Superior temporal gyrus (tissue), 1 donor: ENCODE data around the gene WNT5A.

ENCODE experiments used
- DNase-seq: peaks from one replicate; pipeline ENCODE4 v3.0.0-alpha.2; 2016; ENCODE audit errors: extremely low spot score

Gene WNT5A

DNA sequence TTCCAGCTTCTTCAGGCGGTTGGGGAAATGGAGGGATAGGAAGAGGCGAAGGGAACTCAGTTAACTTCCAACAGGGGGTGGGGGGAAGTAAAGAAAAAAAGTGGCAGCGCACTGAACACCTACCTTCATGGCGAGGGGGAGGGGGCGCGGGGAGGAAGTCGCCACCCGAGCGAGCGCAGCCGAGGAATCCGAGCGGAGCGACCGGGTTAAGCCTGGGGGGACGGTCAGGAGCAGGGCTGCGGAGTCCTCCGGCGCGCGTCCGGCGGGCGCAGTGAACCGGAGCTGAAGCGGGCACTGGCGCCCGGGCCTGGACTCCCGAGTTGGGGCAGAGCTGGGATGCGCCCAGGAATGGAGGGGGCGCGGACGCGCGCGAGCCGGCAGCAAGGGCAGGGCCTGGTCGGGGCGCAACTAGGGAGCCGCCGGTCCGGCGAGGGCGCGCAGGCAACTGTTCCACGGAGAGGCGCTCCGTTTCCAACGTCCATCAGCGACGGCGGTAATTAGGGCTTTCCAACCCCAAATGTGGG, at the start of gene WNT5A:
Gene WNT5A (minus strand): TSS at position 450 of the 524 bp plus-strand sequence. CDS start 321 bp downstream, at position 129.
- no peak for DNase-seq

DNA sequence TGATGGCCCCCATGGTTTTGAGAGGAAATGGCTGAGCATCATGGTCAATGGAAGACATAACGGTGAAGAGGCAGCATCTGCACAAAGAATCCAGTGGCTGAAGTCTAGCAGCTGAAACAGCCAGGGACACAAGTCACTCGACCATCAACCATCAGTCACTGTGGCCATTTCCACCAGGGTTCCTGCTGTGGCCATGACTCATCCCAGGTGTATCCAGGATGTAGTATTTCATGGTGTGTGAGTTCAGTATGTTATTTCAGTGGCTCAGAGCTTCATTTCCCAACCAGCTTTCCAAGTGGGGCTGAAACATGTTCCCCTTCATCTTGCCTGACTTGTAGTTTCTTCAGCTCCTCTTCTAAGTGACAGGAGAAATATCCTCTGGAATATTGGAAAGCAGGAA, 47.8 kb upstream of the WNT5A start:
- DNase-seq, result no peak

DNA sequence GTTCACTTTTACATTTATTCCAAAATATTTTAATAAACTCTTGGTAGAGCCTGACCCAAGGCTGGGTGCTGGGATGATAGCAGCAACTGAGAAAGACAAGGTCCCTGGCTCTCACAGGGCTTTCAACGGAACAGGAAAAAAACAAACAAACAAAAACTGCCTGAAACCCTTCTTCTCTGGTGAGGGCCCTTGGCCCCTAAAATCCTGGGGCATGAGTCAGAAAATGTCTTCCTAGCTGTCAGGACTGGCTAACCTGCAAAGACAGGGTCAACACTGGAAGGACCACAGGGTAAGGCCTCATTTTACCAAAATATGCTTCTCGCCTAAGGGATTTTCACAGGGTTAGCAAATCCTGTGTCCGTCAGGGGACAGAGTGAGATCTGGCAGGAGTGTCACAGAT, 45.7 kb upstream of the WNT5A start:
- no peak for DNase-seq

DNA sequence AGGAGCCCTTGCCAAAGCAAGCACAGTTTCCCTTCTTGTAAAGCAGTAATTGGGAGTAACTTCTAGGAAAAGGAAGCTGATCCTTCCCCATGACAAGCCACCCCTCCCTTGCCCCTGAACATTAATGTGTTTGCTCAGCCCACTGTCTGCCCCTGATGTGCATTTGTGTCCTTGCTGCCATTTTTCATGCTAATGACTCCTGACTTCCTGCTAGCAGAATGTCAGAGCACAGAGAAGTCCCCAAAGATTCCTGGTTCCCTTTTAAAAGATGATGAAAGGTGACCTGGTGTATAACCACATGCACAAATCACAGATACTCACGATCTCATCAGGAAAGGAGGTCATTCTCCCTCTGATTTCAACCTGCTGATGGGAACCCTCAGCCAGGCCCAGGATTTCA, 44.2 kb upstream of the WNT5A start:
- no peak for DNase-seq

DNA sequence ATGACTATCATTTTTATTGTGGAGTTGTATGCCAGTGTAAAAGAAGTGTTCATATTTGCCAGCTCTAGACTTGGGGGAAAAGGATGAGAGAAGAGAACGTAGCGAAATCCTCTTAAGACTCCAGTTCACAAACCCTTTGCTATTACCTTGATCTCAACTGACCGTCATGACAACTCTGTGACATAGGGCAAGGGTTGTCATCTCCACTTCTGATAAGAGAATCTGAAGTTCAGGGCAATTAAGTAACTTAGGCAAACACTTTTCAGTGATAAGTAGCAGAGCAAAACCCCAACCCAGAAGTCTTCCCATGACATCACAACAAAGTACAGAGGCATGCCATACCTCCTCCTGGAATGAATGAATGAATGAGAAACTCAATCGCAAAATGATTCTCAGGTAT, 40.3 kb upstream of the WNT5A start:
- DNase-seq, result no peak

DNA sequence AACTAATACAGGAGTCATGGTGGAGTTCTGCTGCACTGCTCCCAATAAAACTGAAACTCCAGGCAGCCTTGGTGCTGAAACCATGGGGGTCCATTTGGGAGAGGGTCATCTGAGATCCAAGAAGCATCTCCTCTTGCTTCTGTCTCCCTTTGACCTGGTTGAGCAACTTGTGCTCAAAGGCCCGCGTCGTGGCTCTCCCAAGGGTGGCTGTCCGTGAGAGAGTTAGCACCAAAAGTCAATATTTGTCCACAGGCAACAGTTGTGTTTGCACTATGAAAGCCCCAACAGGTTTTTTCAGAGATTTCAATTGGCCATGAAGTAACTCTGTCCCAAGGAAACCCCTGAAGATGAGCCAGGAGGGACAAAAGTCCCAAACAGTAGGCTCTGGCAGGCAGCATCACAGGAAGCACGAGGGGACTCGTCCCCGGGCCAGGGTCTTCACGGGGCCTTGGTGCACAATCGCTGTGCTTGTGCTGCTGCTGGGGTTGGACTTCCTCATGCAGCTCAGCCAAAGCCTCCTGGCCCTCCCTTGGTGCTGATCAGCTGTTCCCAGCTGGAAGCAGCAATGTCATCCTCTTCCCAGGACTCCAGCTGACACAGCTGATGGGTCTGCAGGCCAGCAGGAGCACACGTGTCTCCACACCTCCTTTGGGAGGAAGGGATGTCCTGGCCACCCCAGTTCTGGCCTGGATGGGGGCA, 39.4 kb upstream of the WNT5A start:
- no peak for DNase-seq

DNA sequence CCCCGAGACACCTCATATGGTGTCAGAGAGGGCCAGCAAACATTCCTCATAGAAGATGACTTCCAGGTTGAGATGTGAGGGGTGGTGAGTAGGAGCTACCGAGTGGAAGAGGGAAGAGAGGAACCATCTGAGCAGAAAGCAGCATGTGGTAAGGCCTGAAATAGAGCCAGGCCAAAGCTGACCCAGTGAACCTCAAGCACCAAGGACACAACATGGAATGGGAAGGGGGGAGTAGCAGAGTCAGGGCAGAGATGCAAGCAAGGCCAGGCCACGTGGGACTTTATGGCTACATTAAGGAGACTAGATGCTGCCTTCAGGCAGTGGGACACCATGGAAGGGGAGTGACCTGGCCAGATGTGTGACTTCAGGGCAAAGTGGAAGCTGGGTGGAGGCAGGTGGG, 38.3 kb upstream of the WNT5A start:
- DNase-seq, result no peak

DNA sequence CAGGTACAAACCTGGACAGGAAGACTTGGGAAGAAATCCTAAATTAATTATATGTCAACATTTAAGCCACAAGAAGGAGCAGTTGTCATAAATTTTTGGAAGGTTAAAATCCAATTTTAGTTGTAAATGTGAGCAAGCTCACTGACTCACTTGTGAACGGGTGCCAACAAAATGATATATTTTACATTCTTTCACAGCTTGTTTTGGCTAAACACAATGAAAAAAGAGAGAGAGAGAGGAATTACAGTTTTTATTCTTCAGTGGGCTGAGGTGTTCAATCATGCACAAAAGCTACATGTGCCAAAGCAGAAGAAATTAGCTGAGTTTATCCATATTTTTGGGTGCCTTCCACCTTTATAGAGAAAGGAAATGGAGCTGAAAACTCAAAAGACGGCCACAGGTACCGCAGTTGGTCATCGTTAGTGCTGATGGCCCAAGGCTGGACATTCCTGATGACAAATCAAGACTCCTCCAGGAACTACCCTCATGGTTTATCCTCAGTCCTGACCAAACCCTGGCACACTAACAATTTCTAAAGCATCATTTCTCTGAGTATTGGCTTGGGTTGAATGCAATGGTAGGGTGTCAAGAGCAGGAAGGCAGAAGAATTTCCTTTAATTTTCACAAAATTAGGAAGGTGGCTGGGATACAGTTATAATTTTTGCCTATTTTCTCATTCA, 37.6 kb upstream of the WNT5A start:
- DNase-seq, result peak; percentile 42

DNA sequence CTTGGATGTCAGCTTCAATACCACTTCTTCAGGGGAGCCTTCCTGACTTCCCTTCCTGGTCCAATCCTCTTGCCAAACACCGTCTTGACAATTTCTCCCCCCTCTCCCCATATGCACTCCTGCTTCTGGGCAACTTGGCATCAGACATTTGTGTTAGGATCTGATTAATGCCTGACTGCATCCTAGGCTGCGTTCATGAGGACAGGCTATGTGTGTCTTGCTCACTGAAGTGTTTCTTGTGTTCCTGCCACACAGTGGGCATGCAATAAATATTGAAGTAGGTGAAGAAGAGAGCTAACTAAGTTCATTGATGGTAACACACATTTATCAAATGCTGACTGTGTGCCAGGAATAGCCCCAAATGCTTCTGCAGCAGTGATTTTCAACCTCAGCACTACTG, 36.4 kb upstream of the WNT5A start:
- no peak for DNase-seq

DNA sequence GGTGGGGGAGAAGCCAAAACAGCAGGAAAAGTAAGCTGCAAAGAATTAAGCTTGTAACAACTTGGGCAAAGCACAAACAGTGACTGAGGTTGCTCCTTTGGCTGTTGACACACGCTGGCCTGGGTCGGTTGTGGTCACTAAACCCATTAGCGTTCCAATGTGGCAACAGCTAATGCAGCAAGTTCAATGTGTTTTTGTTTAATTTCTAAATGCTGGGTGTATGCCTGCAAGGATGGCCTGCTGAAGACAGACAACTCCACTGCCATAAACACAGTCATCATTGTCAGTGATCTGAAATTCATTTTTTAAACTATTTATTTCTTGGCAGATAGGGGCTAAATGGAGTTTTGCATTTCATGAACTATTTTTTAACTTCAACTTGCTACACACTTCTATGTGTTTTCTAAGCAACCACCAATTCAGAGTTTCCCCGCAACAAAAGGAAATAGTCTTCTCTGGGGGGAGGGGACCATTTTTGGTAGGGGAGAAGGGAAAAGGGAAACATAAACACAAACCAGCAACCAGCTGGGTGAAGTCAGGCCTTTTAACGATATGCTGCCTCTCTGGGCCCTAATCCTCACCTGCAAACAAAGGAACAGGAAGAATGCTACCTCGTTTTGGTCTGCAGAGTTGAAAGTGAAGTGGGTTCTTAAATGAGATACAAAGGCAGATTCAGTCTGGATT, 34.8 kb upstream of the WNT5A start:
- DNase-seq, result no peak

DNA sequence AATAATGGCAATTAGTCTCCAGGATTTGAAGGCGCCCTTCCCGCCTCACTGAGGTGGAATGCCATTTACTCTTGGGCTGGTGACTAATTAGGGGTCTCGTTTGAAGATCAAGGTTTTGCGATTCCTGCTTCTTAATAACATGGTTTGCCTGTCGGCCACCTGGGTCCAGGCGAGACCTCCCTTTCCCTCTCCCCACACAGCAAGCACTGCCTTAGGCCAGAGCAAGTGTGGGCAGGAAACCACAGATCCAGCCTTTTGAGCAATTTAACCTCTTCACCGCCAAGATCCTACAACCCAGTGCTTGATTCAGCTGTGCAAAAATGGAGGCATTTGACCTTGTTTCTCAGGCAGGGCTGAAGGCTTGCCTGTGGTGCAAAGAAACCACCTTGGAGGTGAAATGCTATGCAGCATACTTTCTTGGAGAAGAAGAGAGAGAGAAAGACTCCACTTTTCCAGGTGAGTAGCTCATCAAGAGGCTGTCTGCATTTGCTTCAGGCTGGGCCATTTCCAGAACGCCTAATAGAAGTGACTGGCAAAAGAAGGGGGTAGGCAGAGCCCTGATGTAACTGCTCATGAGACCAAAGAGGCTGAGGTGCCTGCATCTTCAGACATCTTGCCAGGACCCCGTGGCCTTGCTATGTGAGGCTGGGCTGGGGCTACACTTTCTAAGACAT, 34.1 kb upstream of the WNT5A start:
- no peak for DNase-seq

DNA sequence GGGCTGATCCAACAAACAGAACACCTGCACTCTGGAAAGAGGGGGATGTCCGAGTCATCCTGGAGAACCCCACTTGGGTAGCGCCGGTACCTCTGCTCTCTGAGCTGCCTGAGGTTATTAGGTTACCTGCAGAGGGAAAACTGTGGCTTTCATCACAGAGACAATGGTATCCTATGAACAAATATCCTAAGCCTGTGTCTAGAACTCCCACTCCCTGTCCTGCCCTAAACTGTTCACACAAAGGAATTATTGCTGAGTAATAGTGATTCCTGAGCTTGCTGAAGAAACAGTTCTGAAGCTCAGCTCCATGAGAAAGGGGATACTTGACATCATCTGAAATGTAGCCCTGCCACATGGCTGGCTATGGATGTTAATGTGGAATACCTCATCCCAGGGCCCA, 31.9 kb upstream of the WNT5A start:
- no peak for DNase-seq

DNA sequence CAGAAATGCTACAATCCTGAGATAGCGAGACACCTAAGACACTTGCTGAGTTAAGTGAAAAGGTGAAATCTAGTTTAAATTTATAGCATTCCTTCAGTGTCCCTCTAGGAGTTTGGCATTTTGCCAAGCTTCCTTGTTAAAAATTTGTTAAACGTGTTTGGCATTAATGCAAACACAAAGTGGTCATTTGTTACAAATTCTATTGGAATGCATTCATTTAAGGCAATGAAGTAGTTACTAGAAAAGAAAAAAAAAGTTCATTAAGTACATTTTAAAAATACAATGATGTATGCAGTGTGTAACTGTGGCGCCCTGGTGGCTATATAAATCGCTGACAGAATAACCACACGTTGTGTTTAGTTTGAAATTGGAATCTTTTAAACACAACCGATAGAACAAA, 31.3 kb upstream of the WNT5A start:
- DNase-seq, result no peak

DNA sequence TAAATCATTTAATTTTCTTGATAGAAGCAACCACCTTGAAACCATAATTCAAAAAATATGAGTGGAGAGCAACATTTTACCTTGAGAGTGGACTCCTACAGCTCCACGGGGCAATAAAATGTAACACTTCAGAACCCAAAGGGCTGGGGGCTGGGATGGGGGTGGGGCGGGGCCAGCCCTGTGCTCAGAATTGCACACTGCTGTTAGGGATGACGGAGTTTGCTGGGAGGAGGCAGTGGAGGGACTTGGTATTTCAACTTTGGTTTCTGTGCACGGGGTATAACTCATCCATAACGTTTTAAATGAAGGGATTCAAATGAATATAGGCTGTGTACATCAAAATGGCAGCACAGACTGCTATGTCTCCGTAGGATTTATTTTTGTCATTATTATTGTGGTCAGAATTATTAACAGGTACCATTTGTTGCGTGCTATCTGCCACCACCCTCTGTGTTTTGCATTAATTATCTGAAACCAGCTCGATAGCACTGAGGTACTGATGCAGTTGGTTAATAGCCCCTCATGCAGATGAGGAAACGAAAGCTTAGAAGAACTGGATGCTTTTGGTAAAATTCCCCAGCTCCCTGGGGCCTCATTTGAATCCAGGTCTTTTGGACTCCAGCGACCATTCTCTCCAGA, 29.4 kb upstream of the WNT5A start:
- DNase-seq, result no peak

DNA sequence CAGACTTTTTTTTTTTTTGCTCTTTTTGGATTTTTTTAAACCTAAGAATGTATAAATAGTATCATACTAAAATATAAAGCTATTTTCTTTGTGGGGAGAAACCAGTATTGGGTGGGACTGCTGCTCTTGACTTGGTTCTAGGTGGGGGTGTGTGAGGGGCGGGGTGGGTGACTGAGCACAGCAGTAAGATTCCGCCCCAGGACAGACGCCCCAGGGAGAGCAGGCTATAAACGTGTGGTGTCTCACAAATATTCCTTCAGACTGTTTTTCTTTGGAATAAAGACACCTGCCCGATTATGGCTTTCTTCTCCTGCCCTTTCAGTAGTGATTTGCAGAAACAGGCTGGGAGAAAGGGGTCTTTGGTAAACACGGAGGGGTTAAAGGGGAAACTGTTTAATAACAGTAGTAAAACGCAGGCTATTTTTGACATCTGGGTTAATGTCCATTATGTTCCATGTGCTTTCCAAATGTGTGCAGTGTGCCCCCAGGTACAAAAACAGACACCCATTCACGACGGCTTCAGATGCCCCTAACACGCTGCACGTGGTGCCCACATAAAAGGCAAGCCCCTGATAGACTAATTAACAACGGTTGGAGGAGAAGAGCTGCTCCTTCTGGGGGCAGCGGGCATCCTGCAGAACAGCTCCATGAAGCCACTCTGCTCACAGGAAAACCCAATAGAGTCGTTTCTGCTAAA, 28.6 kb upstream of the WNT5A start:
- DNase-seq, result no peak

DNA sequence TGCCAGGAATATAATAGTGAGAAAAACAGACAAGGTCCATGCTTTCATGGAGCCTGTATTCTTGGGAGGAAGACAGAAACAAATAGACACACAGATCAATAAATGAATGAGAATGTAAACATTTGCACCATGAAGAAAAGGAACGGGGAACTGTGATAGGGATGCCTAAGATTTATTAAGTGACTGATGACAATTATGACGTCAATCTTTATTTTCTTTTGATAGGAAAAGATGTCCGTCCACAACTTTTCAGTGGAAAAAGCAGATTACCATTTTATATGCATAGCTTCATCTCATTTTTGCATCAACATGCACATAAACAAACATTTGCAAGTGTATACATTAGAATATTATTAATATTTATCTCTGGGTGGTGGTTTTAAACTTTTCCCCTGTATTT, 27.9 kb upstream of the WNT5A start:
- no peak for DNase-seq

DNA sequence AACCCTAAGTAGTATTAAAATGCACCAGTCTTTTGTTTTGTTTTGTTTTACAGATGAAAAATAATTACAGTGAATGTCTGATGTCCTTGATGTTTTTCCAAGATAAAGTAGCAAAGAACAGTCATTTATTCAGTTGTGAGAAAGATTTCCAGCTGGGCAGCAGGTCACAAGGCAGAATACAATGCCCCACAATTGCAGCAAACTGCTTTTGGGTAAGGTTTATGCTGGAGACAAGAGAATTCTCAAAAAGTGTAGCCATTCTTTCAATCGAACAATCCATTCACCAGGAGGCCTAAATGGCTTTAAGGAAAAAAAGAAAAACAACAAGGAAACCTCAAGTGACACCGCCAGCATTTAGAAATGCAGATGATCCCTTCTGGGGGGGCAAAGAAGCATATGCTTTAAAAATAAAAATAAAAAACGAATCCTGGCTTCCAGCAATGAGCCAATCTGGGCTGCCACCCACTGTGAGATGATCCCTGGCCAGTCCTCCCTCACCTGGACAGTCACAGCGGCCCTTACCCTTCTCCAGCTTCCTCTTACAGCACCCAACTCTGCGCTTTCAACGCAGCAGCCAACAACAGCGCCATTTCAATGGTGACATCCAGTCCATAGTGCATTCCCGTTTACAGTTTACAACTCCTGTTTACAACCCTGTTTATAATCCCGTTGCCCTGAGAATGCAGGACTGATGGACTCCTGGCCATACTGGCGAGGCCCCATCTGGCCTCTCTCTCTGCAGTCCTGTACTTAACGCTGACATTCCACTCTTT, 25.7 kb upstream of the WNT5A start:
- no peak for DNase-seq

DNA sequence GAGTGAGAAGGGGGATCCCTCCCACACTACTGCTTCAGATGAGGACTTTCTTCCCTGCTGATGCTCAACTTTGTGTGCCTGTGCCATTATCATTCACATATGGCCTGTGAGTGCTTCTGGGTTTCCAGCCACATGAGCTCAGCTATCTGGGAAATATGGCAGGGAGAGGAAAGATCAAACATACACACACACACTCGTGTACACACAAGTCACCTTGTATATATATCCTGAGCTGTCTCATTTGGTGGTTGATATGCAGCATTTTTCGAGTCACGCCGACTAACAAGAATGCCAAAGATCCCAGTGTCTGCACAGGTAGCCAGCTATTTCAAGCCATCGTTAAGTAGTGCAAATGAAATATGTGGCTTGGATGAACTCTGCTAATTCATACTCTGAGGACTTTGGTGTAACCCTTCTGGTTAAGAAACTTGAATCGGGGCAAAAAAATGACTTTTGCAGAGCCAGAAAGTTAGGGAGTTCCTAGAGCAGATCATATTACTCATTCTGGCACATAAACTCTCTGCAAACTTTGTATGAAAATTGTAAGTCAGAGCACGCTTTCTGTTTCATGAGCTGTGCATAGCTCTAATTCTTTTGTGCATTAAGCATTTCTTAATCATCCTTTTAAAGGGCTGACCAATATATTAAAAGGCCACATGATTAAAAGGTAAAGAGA, 24.9 kb upstream of the WNT5A start:
- no peak for DNase-seq

DNA sequence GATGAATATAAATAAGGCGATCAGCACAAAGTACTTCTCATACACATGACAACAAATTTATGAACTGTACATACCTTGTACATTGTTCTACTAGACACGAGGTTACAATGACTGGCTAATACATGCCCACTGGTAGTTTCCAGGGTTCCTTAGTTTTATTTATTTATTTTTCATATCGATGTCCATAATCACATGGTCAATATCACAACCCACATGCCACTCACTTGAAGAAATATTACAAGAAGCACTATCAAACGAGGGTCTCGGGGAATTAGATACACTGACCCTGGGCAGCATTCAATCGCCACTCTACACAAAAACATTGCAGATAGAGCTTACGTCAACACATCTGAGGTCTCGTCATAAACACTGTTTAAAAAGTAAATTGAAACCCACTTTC, 21.2 kb upstream of the WNT5A start:
- DNase-seq, result no peak

DNA sequence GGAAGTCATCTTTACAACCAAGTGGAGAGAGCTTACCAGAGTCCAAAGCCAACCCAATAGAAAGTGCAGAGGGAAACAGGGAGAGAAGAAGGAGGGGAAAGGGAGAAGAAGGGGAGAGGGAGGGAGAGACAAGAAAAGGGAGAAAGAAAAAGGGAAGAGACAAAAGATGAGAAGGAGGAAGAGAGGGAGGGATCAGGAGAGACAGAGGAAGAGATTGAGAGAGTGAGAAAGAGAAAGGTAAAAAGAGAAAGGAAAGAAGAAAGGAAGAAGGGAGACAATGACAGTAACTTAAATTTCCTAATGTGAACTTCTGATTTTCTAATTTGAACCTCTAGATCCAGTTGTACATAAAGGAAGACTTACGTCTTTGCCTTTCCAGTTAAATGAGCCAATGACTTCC, 20.7 kb upstream of the WNT5A start:
- no peak for DNase-seq
